HG03575 (cell line): ENCODE results near the gene KCNH3.
"Not testable (repeated sequence)": the region's sequence is repeated elsewhere in the genome, so short reads cannot be mapped to it uniquely, and the experiment has no call there.

Experiments
- ATAC-seq: cut with Tn5 transposase; IDR thresholded peaks from one replicate; pipeline ENCODE4 v1.9.1; 2021; ENCODE audit not compliant: unreplicated experiment, insufficient number of reproducible peaks, low FRiP score; ENCODE audit errors: extremely low read depth

Gene KCNH3

DNA sequence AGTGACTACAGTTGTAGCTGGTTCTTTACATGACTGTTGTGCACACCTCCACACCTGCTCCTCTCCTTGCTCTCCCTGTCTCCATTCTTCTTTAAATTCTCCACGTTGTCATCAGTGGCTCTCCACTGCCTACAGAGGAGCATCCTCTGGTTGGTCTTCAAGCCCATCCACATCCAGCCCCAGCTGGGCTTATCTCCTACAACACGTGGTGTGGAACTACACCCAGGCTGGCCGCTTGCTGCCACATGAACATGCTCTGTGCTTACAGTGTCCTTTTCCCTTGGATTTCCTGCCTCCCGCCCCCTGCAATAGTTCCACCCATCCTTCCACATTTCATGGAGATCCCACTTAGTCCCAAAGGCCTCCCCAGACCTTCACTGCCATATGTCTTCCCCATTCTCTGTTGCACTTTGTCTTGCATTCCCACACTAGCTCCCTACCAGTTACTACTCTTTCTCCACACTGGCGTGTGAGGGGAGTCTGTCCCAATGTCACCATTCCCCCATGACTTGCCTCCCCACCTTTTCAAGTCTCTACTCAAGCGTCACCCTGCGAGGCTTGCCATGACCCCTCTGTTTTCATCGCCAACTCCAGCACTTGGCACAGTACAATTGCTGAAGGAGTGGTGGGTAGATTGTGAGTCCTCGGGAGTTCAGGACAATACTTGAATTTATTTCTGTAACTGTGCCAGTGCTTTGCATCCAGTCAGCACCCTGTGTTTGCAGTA lies 38.9 kb downstream of the KCNH3 start:
- no peak for ATAC-seq

GRCh38 chr12:49578471-49579112 lies 39.8 kb downstream of the KCNH3 start:
- ATAC-seq, result no peak

- ATAC-seq, result no peak
These were observed 42.0 kb downstream of the KCNH3 start for GRCh38 chr12:49580572-49581535.

GRCh38 chr12:49582201-49582600 lies 43.4 kb downstream of the KCNH3 start:
- no peak for ATAC-seq

- ATAC-seq, result no peak
These were observed 44.0 kb downstream of the KCNH3 start for GRCh38 chr12:49582850-49583249.

DNA sequence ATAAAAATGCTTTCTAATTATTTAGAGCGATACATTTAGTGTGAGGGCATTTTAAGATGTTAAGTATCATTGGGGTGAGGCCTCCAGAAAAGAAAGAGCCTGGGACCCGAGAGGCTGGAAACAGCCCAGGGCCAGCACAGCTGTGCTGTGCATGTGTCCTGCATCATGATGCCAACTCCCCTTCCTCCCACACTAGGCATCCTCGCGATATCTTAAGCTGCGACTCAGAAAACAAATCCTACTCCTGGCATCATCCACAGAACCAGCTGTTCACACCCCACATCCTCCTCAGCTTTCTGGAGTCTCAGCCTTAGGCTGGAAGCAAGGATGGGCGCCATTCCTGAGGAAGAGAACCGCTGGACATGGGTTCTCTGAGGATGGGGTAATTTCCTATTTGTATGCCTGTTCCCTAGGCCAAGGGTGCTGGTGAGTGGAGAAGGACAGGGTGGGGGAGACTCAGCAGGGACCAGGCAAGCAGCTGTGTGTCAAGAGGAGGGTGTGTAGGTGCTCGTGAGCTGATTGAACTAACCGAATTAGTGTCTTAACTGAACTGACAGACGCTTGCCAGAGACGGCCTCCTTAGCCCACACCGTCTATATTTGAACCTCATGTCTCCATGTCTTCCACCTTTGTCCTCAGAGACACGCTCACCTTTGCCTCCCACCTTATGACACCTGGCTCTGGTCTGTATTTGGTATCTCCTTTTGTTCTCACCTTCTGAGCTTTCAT lies 44.7 kb downstream of the KCNH3 start:
- ATAC-seq, result no peak

DNA sequence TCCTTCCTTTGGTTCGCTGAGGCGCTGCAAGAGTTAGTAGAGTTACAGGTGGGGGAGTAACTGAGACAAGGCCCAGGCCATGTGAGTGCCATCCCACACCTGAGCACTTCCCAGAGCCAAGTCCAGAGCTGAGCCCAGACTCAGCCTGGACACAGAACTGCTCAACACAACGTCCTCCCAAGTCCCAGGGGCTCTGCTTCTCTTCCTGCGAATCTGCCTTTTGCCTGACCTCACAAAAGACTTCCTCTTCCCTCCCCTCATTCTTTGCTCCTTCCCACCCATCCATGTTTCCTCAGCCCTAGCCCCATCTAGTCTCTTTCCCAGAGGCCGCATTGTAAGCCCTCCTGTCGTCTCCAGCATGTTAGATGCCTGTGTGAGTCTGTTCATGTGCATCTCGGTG lies 45.8 kb downstream of the KCNH3 start:
- no peak for ATAC-seq

DNA sequence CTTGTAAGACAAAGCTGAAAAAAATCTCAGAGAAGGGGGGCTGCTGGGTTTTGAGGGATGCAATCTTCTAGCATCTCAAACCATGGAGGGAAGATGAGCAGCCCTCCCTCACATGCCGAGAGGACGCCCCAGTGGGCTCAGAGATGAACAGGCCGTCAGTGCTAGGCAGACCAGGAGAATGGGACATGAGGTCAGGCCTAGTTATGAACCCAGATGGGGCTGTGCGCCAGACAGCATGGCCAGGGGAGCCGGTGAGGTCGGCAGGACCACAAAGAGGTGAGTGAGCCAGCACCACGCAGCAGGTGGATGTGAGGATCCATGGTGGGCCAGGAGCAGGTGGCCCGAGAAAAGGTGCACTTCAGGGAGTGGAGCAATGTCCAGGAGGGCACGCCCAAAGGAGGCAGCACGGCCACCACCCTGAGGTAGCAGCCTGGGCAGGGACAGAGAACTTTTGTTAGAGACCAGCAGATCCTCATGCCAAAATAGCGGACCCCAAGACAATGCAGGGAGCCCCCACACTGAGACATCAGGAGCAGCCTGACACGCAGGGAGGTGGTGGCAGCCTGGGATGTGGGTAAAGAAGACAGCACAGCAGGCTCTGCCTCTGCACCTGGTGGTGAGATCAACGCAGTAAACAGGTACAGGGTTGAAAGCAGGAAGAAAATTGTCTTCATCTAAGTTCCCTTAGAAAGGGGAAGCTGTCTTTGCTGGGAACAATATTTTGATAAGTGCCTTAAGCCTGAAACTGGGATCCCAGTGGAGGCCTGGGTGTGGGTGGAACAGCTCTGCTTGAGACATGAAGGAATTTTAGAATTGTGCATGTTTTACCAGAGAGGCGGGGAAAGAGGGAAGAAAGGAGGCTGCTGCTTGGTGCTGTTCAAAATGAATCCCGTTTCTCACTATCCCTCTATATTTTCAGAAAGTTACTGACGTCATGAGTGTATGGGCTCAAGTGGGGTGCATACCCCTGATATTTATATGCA lies 46.9 kb downstream of the KCNH3 start:
- ATAC-seq, result no peak

DNA sequence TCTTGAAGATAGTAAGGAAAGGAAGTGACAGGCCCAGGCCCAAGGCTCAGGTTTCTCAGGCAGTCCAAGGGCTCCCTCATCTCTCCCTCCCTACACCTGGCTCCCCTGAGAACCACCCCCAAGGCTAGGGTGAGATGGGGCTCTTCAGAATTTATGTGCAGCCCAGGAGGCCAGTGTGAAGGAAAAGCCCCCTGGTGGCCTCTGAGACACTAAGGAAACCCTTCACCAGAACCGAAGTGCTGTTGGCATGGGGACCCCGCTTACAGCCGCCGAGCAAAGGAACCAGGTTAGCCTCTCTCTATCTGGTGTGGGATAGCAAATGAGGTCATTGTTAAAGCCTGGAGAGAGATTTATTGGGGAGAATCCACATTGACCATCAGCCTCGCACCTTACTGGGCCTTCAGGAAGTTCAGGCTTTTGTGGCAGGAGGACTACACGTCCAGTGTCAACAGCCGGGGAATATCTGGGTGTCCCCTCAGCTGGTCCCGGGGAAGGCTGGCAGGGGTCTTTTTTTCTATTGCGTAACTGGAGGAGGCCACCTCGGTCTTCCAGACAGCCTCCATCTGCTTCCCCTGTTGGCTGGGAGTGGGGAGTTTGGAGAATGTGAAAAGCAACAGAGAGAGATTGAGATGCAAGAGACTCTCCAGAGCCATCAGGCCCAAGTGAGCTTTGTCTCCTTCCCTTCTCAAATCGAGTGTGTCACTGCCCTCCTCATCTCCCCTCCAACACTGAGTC lies 48.5 kb downstream of the KCNH3 start:
- no peak for ATAC-seq

DNA sequence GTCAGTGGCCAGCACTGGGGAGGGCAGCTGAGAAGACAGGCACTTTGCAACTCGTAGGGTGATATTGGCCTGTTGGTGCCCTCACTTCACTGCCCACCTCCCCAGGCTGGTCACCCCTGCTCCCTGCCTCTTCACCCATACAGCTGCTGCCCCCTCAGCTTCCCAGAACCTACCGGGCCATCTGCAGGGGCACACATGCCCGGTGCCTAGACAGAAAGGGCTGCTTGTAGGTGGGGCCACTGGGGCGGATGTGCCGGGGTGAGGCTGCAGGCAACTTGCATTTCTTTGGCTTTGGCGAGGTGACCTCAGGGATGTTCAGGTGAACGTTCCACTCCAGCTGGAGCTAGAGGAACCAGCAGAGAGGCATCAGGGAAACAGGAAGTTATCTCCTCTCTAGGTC lies 49.5 kb downstream of the KCNH3 start:
- ATAC-seq, result no peak

GRCh38 chr12:49588721-49589516 lies 50.1 kb downstream of the KCNH3 start:
- ATAC-seq, result no peak

GRCh38 chr12:49598527-49598926 lies 59.7 kb downstream of the KCNH3 start:
- no peak for ATAC-seq

- ATAC-seq, result no peak
These were observed 61.1 kb downstream of the KCNH3 start for GRCh38 chr12:49599961-49600360.

- no peak for ATAC-seq
These were observed 64.9 kb downstream of the KCNH3 start for GRCh38 chr12:49603721-49604120.

- ATAC-seq, result no peak
These were observed 66.0 kb downstream of the KCNH3 start for GRCh38 chr12:49604856-49605255.

DNA sequence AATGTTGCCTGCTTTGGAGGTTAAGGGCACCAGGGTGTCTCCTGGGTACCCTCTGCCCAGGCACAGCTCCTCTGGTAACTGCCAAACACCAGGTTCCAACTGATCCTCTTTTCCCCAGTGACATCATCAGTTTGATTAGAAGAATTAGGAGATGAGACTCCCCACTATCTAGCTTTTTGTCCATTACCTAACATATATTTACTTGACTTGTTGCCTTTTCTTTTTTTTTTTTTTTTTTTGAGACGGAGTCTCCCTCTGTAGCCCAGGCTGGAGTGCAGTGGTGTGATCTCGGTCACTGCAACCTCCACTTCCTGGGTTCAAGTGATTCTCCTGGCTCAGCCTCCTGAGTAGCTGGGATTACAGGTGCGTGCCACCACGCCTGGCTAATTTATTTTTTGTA lies 66.7 kb downstream of the KCNH3 start, which contains the start of gene FAM186B:
Gene FAM186B (minus strand): TSS at position 101 of the 400 bp plus-strand sequence. CDS start 162 bp downstream, outside the sequence.
- not testable (repeated sequence) for ATAC-seq
